Thoracic aorta (tissue), 2 donors: ENCODE results near the gene CADM4. TPM values are rescaled to one million over a fixed set of nuclear protein-coding genes. Genes with fewer than 3 reads are reported as not detected.

Experiments used
- ATAC-seq: fragments of 150-250 bp; one replicate; pipeline ENCODE4 v1.8.0; 2017; ENCODE audit warnings: low read depth; ENCODE audit not compliant: insufficient number of reproducible peaks, low FRiP score
- DNase-seq: peaks from one replicate; pipeline ENCODE4 v3.0.0-alpha.2; 2020; ENCODE audit warnings: low spot score
- H3K27ac ChIP-seq, 2 donors: fragments of 200-600 bp; sonication (generic); 1 replicate in 1 of 2; 2 replicates in 1 of 2; pipeline ENCODE4 v1.5.1; 2016; ENCODE audit warnings: mild to moderate bottlenecking in 2 of 2, moderate library complexity in 2 of 2
- H3K27me3 ChIP-seq: fragments of 200-600 bp; sonication (generic); replicated peaks from 2 replicates; pipeline ENCODE4 v1.6.0; 2016; ENCODE audit warnings: mild to moderate bottlenecking; ENCODE audit not compliant: insufficient read depth
- H3K36me3 ChIP-seq: fragments of 200-600 bp; sonication (generic); one replicate; pipeline ENCODE4 v1.5.1; 2016
- H3K4me1 ChIP-seq, 2 donors: fragments of 200-600 bp; sonication (generic); 1 replicate in 1 of 2; 2 replicates in 1 of 2; pipeline versions ENCODE4 v1.5.1 to v1.6.0; 2016; ENCODE audit warnings: low read depth in 2 of 2, mild to moderate bottlenecking in 1 of 2; ENCODE audit not compliant: control insufficient read depth in 1 of 2
- H3K4me3 ChIP-seq: fragments of 200-600 bp; sonication (generic); 2 replicates; pipeline ENCODE4 v1.5.1; 2016; ENCODE audit warnings: mild to moderate bottlenecking
- H3K9me3 ChIP-seq: fragments of 200-600 bp; sonication (generic); 2 replicates; pipeline ENCODE4 v1.5.1; 2016
- total RNA-seq, 2 donors: library from RNA; depleted of rRNA; stranded (reverse); fragments of >200 nt; gene quantifications; one replicate each; pipeline versions ENCODE4 v1.1.0 to v1.2.3, GENCODE V29; 2016
- TF ChIP-seq, protein P1 (sequence below): fragments of 200-600 bp; sonication (generic); IDR thresholded peaks from one replicate; pipeline ENCODE4 v1.5.1; 2019; ENCODE audit warnings: antibody characterized with exemption

Gene CADM4
- total RNA-seq, 2 donors from 2014 or later, result 1.9 to 5.6 TPM

DNA sequence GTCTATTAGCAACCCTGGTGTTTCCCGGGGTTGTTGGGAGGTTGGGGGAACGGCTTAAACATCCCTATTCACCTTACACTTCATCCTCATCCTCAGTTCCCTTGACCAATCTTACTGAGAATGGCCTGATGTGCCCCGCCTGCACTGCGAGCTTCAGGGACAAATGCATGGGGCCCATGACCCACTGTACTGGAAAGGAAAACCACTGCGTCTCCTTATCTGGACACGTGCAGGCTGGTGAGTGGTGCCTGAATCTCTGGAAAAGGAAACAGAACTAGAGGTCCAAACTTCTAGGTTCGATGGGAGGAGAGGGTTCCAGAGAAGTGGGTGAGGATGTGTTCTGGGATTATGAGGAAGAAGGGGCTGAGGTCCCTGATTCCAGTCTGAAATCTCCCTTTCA, 58.2 kb downstream of the CADM4 start:
- peaks cover 6 to 20% of the 10 kb centered on the region in 2 donors for H3K4me1 ChIP-seq
- no peak for ATAC-seq
- H3K27me3 ChIP-seq, result no peaks in the 10 kb centered on the region
- DNase-seq, result no peak
- peak overlapping the region; percentile 76 for H3K4me3 ChIP-seq
- TF ChIP-seq, protein P1, sequence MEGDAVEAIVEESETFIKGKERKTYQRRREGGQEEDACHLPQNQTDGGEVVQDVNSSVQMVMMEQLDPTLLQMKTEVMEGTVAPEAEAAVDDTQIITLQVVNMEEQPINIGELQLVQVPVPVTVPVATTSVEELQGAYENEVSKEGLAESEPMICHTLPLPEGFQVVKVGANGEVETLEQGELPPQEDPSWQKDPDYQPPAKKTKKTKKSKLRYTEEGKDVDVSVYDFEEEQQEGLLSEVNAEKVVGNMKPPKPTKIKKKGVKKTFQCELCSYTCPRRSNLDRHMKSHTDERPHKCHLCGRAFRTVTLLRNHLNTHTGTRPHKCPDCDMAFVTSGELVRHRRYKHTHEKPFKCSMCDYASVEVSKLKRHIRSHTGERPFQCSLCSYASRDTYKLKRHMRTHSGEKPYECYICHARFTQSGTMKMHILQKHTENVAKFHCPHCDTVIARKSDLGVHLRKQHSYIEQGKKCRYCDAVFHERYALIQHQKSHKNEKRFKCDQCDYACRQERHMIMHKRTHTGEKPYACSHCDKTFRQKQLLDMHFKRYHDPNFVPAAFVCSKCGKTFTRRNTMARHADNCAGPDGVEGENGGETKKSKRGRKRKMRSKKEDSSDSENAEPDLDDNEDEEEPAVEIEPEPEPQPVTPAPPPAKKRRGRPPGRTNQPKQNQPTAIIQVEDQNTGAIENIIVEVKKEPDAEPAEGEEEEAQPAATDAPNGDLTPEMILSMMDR, result no peak
- peak overlapping the region; percentile 15 to 36 for H3K27ac ChIP-seq
- H3K36me3 ChIP-seq, result no peaks in the 10 kb centered on the region
- no peaks in the 10 kb centered on the region for H3K9me3 ChIP-seq

DNA sequence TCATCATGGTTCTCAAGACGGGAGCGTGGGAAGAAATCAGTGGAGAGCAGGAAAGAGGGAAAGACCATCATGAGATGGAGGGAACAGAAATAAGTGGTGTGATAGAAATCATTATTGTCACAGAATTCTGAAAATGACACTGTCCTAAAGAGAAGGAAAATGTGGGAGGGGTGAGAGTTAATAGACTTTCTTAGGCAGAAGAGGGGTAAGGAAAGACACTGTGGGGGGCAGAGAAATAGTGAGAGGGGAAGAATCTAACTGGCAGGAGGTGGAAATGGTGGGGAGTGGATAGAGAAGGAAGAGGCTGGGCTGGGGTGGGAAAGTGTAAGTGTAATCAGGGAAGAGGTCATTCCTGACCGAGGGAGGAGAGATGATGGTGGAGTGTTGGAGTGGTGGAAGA, 60.9 kb downstream of the CADM4 start:
- TF ChIP-seq, protein P1, result no peak
- Histone ChIP-seq H3K27me3 (no peaks in the 10 kb centered on the region), H3K9me3 (no peaks in the 10 kb centered on the region), H3K27ac (no peak overlapping the region), H3K36me3 (no peaks in the 10 kb centered on the region), H3K4me3 (no peak overlapping the region), H3K4me1 (peaks cover 16 to 29% of the 10 kb centered on the region in 2 donors)
- no peak for ATAC-seq
- DNase-seq, result no peak

DNA sequence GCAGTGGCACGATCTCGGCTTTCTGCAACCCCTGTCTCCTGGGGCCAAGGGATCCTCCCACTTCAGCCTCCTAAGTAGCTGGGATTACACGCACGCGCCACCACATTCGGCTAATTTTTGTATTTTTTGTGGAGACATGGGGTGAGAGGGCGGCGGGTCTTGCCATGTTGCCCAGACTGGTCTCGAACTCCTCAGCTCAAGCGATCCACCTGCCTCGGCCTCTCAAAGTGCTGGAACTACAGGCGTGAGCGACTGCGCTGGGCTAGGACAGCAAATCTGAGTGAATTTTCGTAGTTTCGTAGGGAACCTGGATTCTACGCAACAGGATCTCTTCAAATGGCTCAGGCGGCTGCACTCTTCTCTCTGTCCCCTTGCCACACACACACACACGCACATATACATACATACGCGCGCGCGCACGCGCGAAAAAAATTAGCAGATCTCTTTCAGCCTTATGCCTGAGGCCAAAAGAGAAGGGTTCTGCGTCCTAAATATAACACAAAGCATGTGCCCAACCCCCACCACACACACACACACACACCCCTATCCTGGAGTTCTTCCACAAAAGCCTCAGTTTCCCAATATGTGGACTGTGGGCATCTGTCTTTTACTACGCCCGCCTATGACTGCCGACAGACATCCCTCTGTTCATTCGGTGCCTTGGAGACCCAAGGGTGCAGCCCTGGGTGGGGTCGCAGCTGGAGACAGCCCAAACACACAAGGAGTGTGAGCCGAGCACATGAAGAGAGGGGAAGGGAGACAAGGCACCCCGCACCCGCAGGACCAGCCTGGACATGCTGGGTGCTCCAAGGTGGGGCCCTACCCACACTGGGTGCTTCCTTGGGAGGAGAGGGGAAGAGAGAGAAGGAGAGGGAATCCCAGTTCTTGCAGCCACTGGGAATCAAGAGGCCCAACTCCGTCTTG, 63.4 kb downstream of the CADM4 start:
- Histone ChIP-seq H3K4me1 (peaks cover 15 to 17% of the 10 kb centered on the region in 2 donors), H3K27ac (peak overlapping the region; percentile 53 to 58), H3K9me3 (no peaks in the 10 kb centered on the region), H3K27me3 (no peaks in the 10 kb centered on the region), H3K36me3 (no peaks in the 10 kb centered on the region), H3K4me3 (peak overlapping the region; percentile 98)
- TF ChIP-seq, protein P1, result no peak
- ATAC-seq (no peak), DNase-seq (no peak)

DNA sequence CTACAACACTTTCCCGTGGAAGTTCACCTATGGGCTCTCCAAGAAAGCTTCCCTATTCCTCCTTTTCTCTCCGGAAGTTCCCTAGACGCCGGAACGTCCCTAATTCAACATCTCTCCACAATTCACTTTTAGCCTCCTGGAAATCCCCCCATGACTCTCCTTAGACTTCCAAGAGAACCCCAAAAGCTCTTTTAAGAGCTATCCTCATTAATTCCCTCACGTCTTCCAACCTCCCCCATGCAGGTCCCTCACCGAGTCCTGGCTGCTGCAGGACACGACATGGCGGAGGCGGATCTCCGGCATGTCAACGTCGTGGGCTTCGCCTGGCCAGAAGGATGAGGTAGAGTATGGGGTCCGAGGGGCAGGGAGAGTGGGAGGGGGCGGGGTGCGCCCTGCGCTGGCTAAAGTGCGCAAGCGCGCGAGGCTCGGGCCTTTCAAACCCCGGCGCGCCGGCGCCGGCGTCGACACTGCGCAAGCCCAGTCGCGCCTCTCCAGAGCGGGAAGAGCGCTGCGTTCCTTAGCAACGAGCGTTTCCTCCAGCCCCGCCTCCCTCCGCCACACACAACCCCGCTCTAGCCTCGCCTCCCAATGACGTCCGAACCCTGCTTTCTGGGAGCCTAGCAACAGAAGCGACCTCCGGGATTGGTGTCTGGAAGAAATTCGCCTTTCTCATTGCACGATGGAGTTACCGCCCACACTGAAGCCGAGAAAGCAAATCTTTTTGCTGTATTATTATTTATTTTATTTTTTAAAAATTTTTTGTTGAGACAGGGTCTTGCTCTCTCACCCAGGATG, 64.3 kb downstream of the CADM4 start, which contains the start of the genes PINLYP and XRCC1:
Gene PINLYP, plus strand, starts transcription at position 646 of the 795 bp plus-strand sequence. CDS start 1,391 bp downstream, outside the sequence.
Gene XRCC1, minus strand, starts transcription at position 372 of the 795 bp plus-strand sequence. Its CDS starts 69 bp downstream, at position 303.
- H3K4me1 ChIP-seq, result peaks cover 10 to 13% of the 10 kb centered on the region in 2 donors
- H3K36me3 ChIP-seq, result no peaks in the 10 kb centered on the region
- ATAC-seq, result peak; percentile 94
- H3K27ac ChIP-seq, result peak within 1 kb of the TSS; percentile 78 to 89
- TF ChIP-seq, protein P1, result no peak
- H3K27me3 ChIP-seq, result no peaks in the 10 kb centered on the region
- H3K4me3 ChIP-seq, result peak within 1 kb of the TSS; percentile 98
- DNase-seq, result peak; percentile 97
- H3K9me3 ChIP-seq, result no peaks in the 10 kb centered on the region
